ENCODE results near the gene HTT.
"Not testable (repeated sequence)": the region's sequence is repeated elsewhere in the genome, so short reads cannot be mapped to it uniquely, and the experiment has no call there.

The HTT gene

GRCh38 chr4:3046623-3047022 lies 27.9 kb upstream of the HTT start:
- DNase-seq = no peak

GRCh38 chr4:3047464-3048286 lies 26.8 kb upstream of the HTT start:
- DNase-seq = no peak

DNA sequence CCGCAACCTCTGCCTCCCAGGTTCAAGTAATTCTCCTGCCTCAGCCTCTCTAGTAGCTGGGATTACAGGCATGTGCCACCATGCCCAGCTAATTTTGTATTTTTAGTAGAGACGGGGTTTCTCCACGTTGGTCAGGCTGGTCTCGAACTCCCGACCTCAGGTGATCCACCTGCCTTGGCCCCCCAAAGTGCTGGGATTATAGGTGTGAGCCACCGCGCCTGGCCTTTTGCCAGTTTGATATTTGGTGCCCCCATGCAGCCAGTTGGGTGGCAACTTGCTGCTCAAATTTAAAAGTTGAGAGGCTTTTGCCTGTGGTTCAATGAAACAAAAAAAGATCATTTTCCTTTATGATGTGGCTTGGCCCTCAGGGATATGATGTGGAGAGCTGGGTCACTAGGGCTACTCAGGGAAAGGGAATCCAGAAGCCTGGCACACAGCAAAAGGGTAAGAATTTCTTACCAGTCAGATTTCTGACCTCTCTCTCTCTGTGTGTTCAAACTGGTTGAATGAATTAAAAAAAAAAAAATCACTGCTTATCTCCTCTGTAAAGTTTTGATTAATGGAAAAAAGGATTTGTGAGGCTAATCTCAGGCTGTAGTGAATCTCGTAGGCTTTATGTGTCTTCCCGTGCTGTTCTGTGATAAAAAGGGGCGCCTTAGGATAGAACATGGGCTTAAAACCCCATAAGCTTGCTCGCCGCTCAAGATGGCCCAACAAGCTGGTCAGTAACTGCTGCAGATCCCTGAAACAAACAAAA lies 23.2 kb upstream of the HTT start:
- DNase-seq = not testable (repeated sequence)

- DNase-seq = no peak
Observed at GRCh38 chr4:3054169-3054759, 20.2 kb upstream of the HTT start.

DNA sequence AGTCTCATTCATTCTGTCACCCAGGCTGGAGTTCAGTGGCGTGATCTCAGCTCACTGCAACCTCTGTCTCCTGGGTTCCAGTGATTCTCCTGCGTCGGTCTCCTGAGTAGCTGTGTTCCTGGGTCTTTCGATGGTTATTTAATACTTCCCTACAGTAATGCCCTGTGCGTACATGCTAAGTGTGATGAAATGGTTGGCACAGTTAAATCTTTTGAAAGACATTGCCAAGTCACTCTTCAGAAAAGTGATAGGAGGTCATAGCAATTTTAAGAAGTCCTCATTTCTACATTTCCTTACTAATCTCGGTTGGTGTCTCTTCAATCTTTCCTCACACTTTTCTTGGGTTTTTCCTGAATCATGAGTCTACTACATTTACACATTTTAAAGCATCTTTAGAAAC lies 14.5 kb upstream of the HTT start:
- no peak for DNase-seq

DNA sequence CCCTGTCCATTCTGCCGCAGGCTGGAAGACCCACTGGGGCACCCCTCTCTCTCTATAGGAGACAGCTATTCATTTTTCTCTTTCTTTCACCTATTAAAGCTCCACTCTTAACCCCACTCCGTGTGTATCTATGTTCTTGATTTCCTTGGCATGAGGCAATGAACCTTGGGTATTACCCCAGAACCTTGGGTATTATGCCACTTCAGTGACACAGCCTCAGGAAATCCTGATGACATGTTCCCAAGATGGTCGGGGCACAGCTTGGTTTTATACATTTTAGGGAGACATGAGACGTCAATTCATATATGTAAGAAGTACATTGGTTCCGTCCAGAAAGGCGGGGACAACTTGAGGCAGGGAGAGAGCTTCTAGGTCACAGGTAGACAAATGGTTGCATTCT lies 13.5 kb upstream of the HTT start:
- no peak for DNase-seq

- no peak for DNase-seq
Observed at GRCh38 chr4:3062471-3062870, 12.0 kb upstream of the HTT start.

DNA sequence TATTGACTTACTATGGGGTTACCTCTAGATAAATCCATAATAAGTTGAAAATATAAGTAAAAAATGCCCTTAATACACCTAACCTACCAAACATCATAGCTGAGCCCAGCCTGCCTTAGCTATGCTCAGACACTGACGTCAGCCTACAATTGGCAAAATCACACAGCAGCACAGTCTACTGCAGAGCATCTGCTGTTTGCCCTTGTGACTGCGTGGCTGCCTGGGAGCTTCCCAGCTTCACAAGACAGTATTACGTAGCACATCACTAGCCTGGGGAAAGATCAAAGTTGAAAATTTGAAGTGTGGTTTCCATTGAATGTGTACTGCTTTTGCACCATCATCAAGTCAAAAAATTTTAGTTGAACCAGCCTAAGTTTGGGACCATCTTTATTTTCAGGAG lies 8.9 kb upstream of the HTT start:
- DNase-seq = no peak

GRCh38 chr4:3066836-3067400 lies 7.6 kb upstream of the HTT start:
- no peak for DNase-seq

GRCh38 chr4:3067473-3068001 lies 6.9 kb upstream of the HTT start:
- no peak for DNase-seq

GRCh38 chr4:3069661-3070199 lies 4.8 kb upstream of the HTT start:
- DNase-seq = no peak

GRCh38 chr4:3070709-3071500 lies 3.6 kb upstream of the HTT start:
- DNase-seq = no peak

DNA sequence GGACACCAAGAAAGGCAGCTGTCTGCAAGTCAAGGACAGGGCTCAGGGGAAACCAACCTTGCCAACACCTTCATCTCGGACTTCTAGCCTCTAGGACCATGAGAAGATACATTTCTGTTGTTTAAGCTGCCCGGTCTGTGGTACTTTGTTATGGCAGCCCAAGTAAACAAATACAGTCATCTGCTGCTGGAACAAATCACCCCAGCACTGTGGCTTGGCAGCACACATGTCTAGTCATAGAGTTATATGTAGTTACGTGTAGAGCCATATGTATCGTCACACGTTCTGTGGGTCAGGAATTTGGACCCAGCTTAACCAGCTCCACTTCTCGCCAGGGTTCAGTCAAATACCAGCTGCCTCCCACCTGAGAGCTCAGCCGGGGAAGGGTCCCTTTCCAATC lies 2.7 kb upstream of the HTT start:
- DNase-seq = no peak

DNA sequence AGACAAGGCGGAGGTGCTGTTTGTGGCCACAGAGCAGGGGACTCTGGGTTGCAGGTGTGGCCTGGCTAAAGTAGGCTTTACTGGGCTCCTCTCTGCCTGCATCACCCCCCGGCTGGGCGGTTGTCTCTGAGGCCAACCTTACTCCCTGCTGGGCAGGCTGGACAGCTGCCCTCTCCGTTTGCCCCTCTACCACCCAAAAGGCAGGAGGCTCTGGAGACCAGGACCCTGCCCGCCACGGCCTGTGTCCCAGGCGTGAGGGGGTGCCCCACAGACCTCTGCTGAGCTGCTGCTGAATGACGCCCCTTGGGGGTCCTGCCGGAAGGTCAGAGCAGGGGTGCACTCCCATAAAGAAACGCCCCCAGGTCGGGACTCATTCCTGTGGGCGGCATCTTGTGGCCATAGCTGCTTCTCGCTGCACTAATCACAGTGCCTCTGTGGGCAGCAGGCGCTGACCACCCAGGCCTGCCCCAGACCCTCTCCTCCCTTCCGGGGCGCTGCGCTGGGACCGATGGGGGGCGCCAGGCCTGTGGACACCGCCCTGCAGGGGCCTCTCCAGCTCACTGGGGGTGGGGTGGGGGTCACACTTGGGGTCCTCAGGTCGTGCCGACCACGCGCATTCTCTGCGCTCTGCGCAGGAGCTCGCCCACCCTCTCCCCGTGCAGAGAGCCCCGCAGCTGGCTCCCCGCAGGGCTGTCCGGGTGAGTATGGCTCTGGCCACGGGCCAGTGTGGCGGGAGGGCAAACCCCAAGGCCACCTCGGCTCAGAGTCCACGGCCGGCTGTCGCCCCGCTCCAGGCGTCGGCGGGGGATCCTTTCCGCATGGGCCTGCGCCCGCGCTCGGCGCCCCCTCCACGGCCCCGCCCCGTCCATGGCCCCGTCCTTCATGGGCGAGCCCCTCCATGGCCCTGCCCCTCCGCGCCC lies 1.1 kb upstream of the HTT start:
- no peak for DNase-seq

- DNase-seq = no peak
Observed at GRCh38 chr4:3074846-3075651, 568 bp downstream of the HTT start.

GRCh38 chr4:3075652-3075981 lies 1.1 kb downstream of the HTT start:
- no peak for DNase-seq

DNA sequence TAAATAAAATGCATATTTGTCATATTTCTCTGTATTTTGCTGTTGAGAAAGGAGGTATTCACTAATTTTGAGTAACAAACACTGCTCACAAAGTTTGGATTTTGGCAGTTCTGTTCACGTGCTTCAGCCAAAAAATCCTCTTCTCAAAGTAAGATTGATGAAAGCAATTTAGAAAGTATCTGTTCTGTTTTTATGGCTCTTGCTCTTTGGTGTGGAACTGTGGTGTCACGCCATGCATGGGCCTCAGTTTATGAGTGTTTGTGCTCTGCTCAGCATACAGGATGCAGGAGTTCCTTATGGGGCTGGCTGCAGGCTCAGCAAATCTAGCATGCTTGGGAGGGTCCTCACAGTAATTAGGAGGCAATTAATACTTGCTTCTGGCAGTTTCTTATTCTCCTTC lies 3.3 kb downstream of the HTT start:
- DNase-seq = no peak

GRCh38 chr4:3079694-3080123 lies 5.2 kb downstream of the HTT start:
- peak; percentile 39 for DNase-seq

GRCh38 chr4:3082925-3083515 lies 8.5 kb downstream of the HTT start:
- no peak for DNase-seq

- DNase-seq = no peak
Observed at GRCh38 chr4:3083732-3084131, 9.3 kb downstream of the HTT start.
